Fibroblast of upper back skin (primary cell): ENCODE results near the gene UBR4.
"Not testable (repeated sequence)": the region's sequence is repeated elsewhere in the genome, so short reads cannot be mapped to it uniquely, and the experiment has no call there.

ENCODE experiments used
- DNase-seq: peaks from one replicate; pipeline ENCODE4 v3.0.0-alpha.2; 2013

Gene UBR4

DNA sequence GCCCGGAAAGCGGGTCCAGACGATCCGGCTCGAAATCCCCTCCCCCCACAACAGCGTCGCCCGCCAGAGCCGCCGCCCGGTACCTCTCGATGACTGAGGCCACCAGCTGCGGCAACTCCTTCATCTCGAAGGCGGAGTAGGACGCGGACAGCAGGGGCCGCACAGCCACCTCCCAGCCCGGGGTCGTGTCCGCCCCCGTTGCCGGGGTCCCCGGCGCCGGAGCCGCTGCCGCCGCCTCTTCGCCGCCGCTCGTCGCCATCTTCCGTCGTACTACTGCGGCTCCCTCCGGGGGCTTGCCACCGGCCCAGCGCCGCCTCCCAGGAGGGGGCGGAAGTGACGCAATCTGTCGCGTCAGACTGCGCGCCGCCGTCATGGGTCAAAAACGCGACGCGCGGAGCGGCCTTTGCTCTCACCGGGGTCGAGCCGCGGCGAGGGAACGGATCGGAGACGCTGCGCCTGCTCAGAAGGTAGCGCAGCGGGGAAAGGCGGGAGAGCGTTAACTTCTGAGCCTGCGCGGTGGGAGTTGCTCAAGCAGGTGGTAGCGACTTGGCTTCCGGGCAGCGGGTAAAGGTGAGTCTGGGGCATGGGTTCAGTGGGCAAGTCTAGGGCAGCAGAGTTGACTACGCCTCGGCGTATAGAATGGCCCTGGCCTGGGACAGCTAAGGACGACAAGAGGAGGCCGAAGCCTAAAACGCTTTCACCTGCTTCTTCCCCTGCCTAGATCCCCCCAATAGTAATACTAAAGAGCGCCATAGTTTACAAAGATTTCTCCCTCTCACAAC, at the start of gene UBR4:
TSS of gene UBR4 (minus strand) at position 277 of the 782 bp plus-strand sequence. CDS start at position 259, 18 bp downstream.
- peak; percentile 91 for DNase-seq

DNA sequence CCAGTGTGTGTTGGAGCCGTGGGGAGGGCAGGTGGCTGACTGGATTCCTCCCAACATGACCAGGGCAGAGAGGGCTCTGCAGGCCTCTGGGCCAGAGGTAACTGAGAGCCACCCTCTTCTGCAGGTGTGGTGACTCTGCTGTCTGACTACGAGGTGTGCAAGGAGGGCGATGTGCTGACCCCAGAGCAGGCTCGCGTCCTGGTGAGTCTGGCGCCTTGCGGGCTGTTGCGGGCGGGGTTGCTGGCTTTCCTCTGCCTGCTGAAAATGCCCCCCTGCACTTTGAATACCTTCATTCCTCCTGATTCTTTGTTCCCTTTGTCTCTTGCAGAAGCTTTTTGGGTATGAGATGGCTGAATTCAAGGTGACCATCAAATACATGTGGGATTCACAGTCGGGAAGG, 48.3 kb upstream of the UBR4 start:
- DNase-seq = no peak

DNA sequence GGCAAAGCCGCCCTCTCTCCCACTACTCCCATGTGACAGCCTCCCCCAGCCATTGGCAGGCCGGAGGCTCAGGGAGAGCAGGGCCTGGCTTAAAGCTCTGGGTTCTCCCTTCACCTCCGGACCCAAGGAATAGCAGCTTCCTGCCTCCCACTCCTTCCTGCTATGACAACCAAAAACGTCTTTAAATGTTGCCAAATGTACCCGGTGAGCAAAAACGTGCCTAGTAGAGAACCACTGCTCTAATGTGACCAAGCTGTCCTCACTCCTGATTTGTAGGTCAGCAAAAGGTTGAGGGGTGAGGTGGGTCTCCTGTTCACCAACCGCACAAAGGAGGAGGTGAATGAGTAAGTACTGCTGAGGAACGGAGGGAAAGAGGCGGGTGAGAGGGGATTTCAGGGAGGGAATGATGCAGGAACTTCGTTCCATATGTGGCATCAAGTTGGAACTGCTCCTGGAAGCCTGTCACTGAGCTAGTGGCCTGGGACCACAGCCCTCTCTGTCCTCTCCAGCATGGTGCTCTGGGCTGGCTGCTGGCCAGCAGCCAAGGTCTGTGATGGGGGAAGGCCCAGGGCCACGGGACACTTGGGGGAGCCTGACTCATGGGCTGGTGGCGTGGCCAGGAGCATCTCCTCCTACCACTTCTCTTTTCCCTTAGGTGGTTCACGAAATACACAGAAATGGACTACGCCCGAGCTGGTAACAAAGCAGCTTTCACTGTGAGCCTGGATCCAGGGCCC, 47.3 kb upstream of the UBR4 start:
- DNase-seq = no peak

DNA sequence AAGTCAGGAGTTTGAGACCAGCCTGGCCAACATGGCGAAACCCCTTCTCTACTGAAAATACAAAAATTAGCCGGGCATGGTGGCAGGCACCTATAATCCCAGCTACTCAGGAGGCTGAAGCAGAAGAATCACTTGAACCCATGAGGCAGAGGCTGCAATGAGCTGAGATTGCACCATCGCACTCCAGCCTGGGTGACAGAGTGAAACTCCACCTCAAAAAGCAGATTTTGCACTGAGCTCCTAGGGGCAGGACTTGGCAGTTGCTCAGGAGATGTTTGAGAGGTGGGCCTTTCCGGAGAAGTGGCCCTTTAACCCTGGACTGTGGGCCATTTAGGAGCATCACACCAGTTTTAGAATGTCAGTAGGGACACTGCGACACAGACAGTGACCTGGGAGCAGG, 46.2 kb upstream of the UBR4 start:
- not testable (repeated sequence) for DNase-seq

DNA sequence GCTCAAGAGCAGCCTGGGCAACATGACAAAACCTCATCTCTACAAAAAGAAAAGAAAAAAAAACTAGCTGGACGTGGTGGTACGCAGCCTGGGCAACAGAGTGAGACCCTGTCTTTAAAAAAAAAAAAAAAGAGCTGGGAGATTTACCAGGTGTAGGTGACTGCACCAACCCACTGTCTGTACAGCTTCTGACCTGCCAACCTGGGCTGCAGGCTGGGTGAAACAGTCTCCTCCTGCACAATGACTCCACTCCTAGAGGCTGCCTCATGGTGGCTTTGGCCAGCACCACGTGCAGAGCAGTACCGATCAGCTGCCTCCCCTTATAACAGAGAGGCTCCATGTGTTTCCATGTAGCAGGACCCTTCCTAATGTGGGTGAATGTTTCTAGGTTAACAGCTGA, 45.2 kb upstream of the UBR4 start:
- no peak for DNase-seq

DNA sequence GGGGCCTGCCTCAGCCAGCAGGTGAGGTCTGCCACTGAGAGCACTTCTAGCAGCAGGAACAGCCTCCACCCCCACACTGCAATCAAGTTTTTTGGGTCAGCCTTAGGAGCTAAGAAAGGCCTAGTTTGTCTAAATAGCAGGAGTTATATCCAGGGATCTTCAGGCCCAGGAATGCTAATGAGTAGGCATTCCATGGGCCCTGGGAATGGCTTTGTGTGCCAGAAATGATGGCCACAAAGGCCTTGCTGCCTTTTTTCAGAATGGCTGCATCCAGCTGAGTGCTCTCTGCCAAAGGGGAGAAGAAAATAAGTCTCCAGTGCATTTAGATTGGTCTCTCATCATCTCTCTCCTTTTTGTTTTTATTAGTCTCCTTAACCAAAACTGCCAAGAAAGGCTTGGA, 44.4 kb upstream of the UBR4 start:
- no peak for DNase-seq

DNA sequence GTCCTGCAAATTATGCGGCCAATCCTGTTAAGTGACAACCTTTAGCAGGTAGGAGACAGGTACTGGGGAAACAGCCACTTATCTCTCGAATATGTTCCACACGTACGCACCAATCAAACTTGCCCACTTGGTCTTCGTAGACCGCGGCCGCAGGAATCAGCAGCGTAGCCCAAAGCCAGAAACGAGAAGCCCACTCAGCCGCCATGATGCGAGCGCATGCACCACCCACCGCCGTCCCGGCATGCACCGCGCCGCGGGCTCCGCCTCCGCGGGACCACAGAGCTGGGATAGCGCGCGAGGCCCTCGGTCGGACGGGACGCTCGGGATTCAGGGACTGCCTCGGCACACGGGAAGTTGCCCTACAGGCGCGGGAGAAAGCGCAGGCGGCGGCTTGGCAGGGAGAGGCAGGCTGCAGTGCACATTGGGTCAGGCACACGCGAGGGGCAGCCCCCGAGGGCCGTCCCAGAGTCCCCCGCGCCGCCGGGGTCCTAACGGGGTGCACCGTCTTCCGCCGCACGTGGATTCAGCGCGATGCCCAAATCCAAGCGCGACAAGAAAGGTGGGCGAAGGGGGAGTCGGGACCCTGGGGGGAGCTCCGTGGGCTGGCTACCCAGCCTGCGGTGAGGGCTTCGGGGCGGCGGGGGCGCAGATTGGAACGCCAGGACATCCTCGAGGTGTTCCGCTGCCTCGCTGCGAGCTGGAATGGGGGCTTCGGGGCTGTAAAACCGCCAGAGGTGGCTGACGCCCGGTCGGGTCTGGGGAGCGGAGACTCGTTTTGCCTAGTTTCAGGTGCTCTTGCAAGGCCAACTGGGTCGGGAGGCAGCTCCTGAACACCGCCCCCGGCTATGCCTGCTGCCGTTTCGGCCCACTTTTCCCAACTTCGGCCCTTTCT, 41.5 kb upstream of the UBR4 start, which contains the start of the genes EMC1 and MRTO4:
TSS of gene EMC1 (minus strand) at position 220 of the 892 bp plus-strand sequence. CDS start at position 205, 15 bp downstream.
TSS of gene MRTO4 (plus strand) at position 501 of the 892 bp plus-strand sequence. CDS start at position 532, 31 bp downstream.
- peak; percentile 76 for DNase-seq

DNA sequence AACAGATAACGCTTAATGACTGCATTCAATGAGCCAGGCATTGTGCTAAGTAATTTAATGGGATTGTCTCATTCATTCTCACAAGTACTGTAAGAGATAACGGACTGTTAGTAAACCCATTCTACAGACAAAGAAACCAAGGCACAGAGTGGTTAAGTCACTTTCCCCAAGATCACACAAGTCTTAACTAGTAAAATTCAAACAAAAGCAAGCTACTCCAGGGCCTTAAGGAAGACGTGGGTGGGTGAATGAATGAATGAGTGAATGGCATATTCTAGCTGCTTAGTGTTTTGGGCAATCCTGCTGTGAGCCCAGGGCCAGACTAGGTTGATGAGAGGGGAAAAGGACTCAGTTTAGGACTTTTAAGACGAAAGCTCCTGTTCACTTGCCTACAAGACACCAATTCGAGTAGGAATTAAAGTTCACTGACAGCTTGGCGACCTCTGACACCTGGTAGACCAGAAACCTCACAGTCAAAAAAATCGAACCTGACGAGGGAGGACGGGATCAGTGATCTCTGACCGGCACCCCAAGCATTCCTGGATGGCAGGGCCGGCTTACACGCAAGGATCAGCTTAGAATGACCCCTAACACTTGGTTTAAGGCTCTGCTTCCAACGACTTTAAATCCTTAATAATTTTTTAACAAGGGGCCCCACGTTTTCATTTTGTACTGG, 40.7 kb upstream of the UBR4 start:
- DNase-seq = no peak

DNA sequence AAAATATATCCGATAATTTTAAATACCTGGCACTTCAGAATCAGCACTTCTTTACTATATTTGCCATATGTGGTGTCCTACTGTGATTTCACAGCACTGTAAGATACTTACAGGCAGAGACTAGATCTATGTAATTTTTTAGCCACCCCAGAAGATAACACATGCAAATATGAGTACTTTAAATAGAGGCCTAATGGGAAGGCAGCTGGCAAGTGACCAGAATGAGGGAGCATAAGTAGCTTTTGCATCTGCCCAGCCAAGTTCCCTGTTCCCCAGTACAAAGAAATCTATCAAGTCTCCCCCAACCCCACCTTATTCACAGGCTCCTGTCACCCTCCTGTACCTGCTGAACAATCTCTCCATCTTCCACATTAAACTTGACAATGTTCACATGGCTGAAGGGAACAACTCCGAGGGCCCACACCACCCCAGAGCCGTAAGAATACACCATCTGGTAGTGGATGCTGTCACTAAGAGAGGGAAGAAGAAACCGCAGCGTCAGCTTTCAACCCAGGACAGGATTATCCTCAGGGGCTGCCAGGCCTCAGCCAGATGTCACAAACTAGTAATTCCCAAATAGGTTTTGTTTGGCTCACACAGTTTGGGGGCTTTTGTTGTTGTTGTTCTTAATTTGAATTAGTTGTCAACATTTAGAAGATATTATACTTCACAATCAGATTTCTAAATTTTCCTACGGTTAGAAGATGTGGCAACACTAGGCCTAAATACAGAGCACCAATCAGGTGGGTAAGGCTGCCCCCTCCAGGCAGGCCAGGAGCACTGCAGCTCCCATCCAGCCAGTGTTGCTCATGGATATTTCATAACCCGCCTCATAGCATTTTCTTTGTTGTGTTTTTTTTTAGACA, 30.8 kb upstream of the UBR4 start:
- peak; percentile 46 for DNase-seq

DNA sequence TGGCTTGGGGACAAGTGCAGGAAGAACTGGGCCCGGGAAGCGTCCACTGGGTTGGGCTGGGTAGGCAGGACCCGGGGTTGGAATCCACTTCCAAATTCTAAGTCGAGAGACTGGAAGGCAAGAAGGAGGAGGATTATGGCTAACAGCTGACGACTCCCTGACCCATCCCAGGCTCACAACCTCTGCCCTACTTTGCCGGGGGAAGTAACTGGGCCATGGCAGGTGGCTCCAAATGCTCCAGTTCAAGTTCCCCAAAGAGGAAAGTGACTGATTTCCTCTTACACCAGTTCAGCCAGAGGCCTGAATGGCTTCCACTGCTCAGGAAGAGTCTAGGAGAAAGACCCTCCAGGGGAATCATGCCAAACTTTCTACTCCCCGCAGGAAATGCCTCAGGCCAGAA, 29.8 kb upstream of the UBR4 start:
- DNase-seq = no peak

DNA sequence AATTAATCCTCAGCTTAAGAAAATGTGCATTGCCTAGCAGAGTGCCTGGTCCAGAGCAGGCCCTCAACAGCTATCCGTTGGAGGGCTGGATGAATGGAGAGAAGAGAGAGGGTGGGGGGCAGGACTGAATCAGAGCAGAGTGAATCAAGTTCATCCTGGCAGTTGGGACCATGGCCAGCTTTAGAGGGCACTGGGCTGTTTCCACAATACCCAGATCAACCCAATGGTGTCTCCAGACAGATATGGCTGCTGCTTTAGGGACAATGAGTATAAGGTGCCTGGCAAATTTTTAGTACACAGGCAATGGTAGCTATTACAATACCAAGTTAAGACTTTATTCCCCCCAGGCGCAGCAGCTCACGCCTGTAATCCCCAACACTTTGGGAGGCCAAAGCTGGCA, 24.2 kb upstream of the UBR4 start:
- no peak for DNase-seq

DNA sequence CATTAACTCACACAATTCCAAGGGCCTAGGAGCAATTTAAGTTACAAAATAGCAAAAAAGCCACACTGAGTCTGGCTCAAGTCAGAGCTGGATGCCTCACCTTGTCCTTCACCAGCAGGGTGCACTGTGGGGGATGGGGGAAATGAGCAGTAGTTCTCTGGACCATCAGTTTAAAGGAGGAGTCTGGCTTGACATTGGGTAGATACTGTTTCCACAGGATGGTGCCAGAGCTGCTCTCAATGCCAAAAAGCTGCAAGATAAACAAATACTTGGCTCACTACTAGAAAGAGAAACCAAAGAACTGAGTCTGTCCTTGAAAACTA, 22.4 kb upstream of the UBR4 start:
- no peak for DNase-seq

DNA sequence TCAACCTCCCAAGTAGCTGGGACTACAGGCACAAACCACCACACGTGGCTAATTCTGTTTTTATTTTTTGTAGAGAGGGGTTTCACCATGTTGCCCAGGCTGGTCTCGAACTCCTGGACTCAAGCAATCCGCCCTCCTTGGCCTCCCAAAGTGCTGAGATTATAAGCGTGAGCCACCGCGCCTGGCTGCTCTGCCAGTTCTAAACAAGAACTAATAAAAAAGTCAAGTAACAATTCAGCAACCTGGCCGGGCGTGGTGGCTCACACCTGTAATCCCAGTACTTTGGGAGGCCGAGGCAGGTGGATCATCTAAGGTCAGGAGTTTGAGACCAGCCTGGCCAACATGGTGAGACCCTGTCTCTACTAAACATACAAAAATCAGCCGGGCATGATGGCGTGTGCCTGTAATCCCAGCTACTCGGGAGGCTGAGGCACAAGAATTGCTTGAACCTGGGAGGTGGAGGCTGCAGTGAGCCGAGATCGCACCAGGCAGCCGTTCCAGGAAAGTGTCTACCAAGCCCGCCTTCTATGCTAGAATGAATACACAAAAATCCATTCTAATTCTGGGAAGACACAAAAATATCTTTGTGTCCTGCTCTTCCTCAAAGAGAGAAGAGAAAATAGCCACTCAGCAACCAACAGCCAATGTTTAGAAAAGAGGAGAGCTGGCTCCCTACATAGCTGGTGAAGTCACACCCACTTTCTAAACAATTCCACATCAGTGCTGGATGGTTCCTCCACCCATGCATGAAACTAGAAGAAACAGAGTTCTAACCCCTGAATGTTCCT, 21.9 kb upstream of the UBR4 start:
- DNase-seq = not testable (repeated sequence)

DNA sequence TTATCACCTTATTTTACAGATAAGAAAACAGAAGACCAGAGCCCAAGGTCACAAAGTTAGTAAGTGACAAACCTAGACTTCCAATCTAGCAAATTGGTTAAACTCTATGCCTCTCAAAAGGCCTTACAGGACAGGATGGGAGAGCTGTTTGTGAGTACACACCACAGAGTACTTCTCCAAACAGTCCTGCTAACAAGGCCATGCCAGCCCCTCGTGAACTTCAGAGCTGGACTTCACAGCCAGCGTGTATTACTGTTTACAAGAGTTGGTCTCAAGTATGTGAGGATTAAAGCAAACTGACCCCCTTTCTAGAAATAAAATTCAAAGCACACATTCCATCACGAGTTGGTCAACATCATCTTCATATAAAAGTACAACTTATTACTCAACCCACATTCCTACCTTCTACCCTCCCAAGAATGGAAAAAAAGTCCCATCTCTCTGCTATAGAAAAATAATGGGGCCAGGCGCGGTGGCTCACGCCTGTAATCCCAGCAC, 19.8 kb upstream of the UBR4 start:
- DNase-seq = no peak

DNA sequence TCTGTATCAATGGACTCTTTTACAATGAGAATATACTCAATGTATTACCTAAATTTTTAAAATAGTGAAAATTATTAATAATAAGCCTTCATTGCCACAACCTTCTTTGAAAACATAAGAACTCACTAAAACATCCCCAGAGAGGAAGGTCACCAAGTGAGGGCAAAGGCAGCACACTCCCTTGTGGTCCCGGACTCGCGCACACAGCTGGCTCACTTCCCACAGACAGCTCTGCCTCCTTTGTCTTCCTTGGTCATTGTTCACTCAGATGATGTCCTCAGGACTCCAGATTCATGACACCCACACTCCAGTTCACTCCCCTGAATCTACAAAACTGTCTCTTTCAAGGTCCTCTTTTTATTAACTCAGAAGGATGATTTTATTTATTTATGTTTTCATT, 19.2 kb upstream of the UBR4 start:
- DNase-seq = no peak

DNA sequence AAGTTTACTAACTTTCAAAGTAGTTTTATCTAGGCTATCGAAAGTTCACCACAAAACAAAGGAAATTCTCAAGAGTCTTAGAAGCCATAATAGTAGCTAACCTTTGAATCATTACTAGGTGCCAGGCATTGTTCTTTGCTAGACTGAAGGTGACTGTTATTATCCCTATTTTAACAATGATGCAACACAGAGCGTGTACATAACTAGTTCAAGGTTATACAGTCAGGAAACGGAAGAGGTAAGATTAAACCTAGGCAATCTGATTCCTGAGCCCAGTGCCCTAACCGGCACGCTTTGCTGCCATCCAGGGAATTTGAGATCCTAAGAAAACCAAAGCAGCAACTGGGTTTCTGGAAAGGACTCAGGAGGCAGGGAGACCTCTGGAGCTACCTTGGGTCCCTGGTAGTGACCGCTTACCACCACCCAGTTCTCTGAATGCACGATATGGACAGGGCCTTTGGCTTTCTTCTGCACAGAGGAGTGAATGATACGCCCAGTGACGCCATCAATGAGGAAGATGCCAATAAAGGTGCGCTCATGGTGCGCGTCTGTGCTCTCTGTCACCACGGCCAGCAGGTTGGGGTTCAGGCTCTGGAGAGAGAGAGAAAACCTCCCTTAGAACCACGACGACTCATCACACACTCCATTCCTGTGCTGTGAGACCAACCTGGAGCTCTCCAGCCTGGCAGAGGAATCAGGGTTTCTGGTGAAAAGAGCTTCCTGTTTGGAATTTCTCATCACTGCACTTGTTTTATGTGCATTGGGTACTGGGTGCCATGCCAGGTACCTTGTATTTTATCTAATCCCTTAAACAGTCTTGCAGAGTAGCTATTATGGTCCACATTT, 13.1 kb upstream of the UBR4 start:
- no peak for DNase-seq

DNA sequence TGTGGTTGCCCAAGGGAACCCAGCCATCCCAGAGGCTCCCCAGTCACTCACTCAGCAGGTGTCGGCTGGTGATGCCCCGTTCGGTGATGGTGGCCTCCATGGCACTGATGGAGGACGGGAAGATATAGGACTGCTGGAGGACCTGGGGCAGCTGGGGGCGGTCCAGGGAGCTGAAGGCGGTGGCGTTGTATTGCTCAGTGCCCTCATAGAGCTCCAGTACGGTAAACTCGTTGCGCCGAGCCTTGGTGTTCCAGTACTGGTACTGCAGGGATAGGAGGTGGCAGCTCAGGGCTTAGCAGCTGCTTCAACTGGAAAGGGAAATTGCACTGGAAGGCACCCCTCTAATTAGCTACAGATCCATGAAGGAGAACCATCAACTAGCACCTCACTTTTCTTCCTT, 12.5 kb upstream of the UBR4 start:
- no peak for DNase-seq

DNA sequence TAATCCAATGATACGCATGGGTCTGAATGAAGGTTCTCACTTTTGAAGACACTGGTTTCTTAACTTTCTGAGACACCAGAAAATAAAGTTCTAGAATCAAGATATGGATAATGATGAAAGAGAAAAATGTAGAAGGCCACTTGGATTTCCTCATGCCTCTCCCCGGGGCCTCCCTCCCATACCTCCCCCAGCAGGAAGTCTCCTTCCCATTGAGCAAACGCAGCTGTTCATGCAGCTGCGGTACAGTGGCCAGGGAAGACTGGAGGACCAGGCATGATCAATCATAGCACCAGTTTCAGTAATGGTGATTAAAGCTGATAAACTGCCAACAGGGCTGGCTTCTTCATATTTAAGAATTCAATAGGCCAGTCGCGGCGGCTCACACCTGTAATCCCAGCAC, 10.9 kb upstream of the UBR4 start:
- peak; percentile 19 for DNase-seq

DNA sequence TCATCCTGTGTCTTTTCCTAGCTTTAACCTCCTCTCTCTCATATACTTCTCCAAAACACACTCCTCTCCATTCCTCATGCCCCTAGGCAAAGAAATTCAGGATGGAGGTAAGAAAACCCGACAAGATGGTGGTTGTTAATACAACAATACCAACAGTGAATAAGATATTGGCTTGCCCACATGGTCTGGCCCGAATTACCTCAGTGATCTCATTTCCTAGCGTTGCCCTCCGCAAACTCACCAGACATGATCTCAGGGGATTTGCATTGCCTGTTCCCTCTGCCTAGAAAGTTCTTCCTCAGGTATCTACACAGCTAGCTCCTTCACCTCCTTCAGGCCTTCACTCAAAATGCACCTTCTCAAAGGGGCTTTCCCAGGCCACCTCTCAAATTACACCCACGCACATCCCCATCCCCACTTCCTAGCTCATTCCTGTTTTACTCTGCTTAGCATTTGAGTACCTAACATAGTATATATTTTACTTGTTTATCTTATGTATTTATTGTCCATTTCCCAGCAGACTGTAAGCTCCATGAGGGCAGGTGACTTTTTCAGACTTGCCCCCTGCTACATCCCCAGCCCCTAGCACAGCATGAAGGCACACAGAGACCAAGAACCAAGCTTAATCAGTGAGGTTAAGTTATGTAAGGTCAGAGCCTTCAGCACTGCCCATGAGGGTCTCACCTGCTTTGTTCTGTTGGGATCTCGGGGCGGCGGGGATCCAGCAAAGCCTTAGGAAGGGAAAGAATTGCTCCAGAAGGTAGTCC, 10.2 kb upstream of the UBR4 start:
- no peak for DNase-seq
